Neural progenitor cell (in vitro differentiated cells): ENCODE measurements around the gene AJAP1. TPM values are rescaled to one million over a fixed set of nuclear protein-coding genes. Genes with fewer than 3 reads are reported as not detected.

Experiments used
- DNase-seq: peaks from one replicate; pipeline ENCODE4 v3.0.0-alpha.2; 2016; ENCODE audit warnings: low spot score
- H2AFZ ChIP-seq: fragments of 200-600 bp; sonication (generic); replicated peaks from 2 replicates; pipeline ENCODE4 v1.6.1; 2016; ENCODE audit warnings: antibody characterized with exemption
- H3F3A ChIP-seq: fragments of 200-600 bp; sonication (generic); 2 replicates; pipeline ENCODE4 v1.6.1; 2016; ENCODE audit warnings: antibody characterized with exemption, low read depth
- H3K27ac ChIP-seq: fragments of 200-600 bp; sonication (generic); 2 replicates; pipeline ENCODE4 v1.5.1; 2016; ENCODE audit warnings: mild to moderate bottlenecking
- H3K27me3 ChIP-seq: fragments of 200-600 bp; sonication (generic); 2 replicates; pipeline ENCODE4 v1.6.1; 2016; ENCODE audit warnings: mild to moderate bottlenecking, moderate library complexity
- H3K36me3 ChIP-seq: fragments of 200-600 bp; sonication (generic); 2 replicates; pipeline ENCODE4 v1.5.1; 2016
- H3K4me1 ChIP-seq: fragments of 200-600 bp; sonication (generic); 2 replicates; pipeline ENCODE4 v1.6.1; 2016; ENCODE audit warnings: mixed run types
- H3K4me2 ChIP-seq: fragments of 200-600 bp; sonication (generic); 2 replicates; pipeline ENCODE4 v1.6.1; 2016
- H3K4me3 ChIP-seq: fragments of 200-600 bp; sonication (generic); 2 replicates; pipeline ENCODE4 v1.5.1; 2016
- H3K79me2 ChIP-seq: fragments of 200-600 bp; sonication (generic); 2 replicates; pipeline ENCODE4 v1.6.1; 2016; ENCODE audit warnings: low read depth
- H3K9ac ChIP-seq: fragments of 200-600 bp; sonication (generic); 2 replicates; pipeline ENCODE4 v1.6.1; 2016
- H3K9me3 ChIP-seq: fragments of 200-600 bp; sonication (generic); 2 replicates; pipeline ENCODE4 v1.5.1; 2016; ENCODE audit warnings: low read depth
- H4K20me1 ChIP-seq: fragments of 200-600 bp; sonication (generic); 2 replicates; pipeline ENCODE4 v1.6.1; 2016; ENCODE audit warnings: low read depth
- H3K27ac Mint-ChIP-seq: 3 replicates; pipeline ENCODE4 v1.8.0; 2021; ENCODE audit warnings: mixed read lengths
- H3K27me3 Mint-ChIP-seq: 2 replicates; pipeline ENCODE4 v1.8.0; 2022; ENCODE audit warnings: low read depth, mild to moderate bottlenecking, inconsistent platforms, moderate library complexity, mixed read lengths; ENCODE audit not compliant: insufficient read depth
- H3K36me3 Mint-ChIP-seq: 3 replicates; pipeline ENCODE4 v1.8.0; 2021; ENCODE audit warnings: mixed read lengths
- H3K4me1 Mint-ChIP-seq: 3 replicates; pipeline ENCODE4 v1.8.0; 2021; ENCODE audit warnings: mixed read lengths
- H3K4me3 Mint-ChIP-seq: 3 replicates; pipeline ENCODE4 v1.8.0; 2021; ENCODE audit warnings: mild to moderate bottlenecking, moderate library complexity, mixed read lengths
- H3K9me3 Mint-ChIP-seq: 3 replicates; pipeline ENCODE4 v1.8.0; 2020; ENCODE audit warnings: mixed read lengths
- CTCF ChIP-seq: fragments of 200-600 bp; sonication (generic); IDR thresholded peaks from 2 replicates; pipeline ENCODE4 v1.5.1; 2017; ENCODE audit warnings: antibody characterized with exemption, mild to moderate bottlenecking
- EZH2 ChIP-seq: fragments of 200-600 bp; sonication (generic); IDR thresholded peaks from 2 replicates; pipeline ENCODE4 v1.6.1; 2017; ENCODE audit warnings: antibody characterized with exemption, mild to moderate bottlenecking, moderate library complexity
- EZH2phosphoT487 ChIP-seq: fragments of 200-600 bp; sonication (generic); IDR thresholded peaks from 2 replicates; pipeline ENCODE4 v1.6.1; 2017; ENCODE audit warnings: antibody characterized with exemption
- total RNA-seq: library from RNA; depleted of rRNA; stranded (reverse); fragments of >200 nt; gene quantifications from 2 replicates; pipeline ENCODE4 v1.2.3, GENCODE V29; 2015; ENCODE audit warnings: low replicate concordance

AJAP1 gene
- total RNA-seq, 1 donor from 2014 or later: 0.21 TPM

- Mint-ChIP-seq H3K9me3 (no peaks in the 10 kb centered on the region), H3K4me3 (no peak overlapping the region), H3K27ac (no peak overlapping the region), H3K36me3 (no peaks in the 10 kb centered on the region), H3K4me1 (peaks cover 13% of the 10 kb centered on the region), H3K27me3 (peaks cover 4% of the 10 kb centered on the region)
- Histone ChIP-seq H3K36me3 (no peaks in the 10 kb centered on the region), H3K9ac (no peak overlapping the region), H4K20me1 (no peaks in the 10 kb centered on the region), H3K4me3 (no peak overlapping the region), H3K79me2 (no peaks in the 10 kb centered on the region), H2AFZ (no peak overlapping the region), H3K27me3 (no peaks in the 10 kb centered on the region), H3K9me3 (no peaks in the 10 kb centered on the region), H3K4me2 (no peak overlapping the region), H3K27ac (no peak overlapping the region), H3F3A (no peaks in the 10 kb centered on the region), H3K4me1 (no peaks in the 10 kb centered on the region)
- no peak for DNase-seq
- no peak for TF ChIP-seq EZH2
- TF ChIP-seq EZH2phosphoT487: no peak
- no peak for TF ChIP-seq CTCF
These were observed 91.2 kb downstream of the AJAP1 start for GRCh38 chr1:4745560-4745959.

- Mint-ChIP-seq H3K27me3 (peaks cover 3% of the 10 kb centered on the region), H3K4me1 (peaks cover 21% of the 10 kb centered on the region), H3K36me3 (peaks cover 13% of the 10 kb centered on the region), H3K27ac (no peak overlapping the region), H3K9me3 (peaks cover 10% of the 10 kb centered on the region), H3K4me3 (no peak overlapping the region)
- H3F3A ChIP-seq: no peaks in the 10 kb centered on the region
- no peak overlapping the region for H3K9ac ChIP-seq
- no peaks in the 10 kb centered on the region for H3K27me3 ChIP-seq
- H3K36me3 ChIP-seq: no peaks in the 10 kb centered on the region
- no peak overlapping the region for H2AFZ ChIP-seq
- H3K4me3 ChIP-seq: no peak overlapping the region
- H3K4me1 ChIP-seq: no peaks in the 10 kb centered on the region
- H3K4me2 ChIP-seq: no peak overlapping the region
- H3K9me3 ChIP-seq: no peaks in the 10 kb centered on the region
- no peaks in the 10 kb centered on the region for H4K20me1 ChIP-seq
- H3K27ac ChIP-seq: no peak overlapping the region
- H3K79me2 ChIP-seq: no peaks in the 10 kb centered on the region
- no peak for DNase-seq
- TF ChIP-seq EZH2 (no peak), EZH2phosphoT487 (no peak), CTCF (no peak)
These were observed 95.0 kb downstream of the AJAP1 start for GRCh38 chr1:4749406-4749805.

GRCh38 chr1:4750177-4750576 is 95.8 kb downstream of the AJAP1 start:
- Histone ChIP-seq H3K4me3 (no peak overlapping the region), H3K4me1 (peaks cover 4% of the 10 kb centered on the region), H3F3A (no peaks in the 10 kb centered on the region), H3K9me3 (no peaks in the 10 kb centered on the region), H4K20me1 (no peaks in the 10 kb centered on the region), H3K9ac (no peak overlapping the region), H2AFZ (no peak overlapping the region), H3K79me2 (no peaks in the 10 kb centered on the region), H3K27me3 (no peaks in the 10 kb centered on the region), H3K36me3 (no peaks in the 10 kb centered on the region), H3K4me2 (no peak overlapping the region), H3K27ac (no peak overlapping the region)
- Mint-ChIP-seq H3K4me1 (peaks cover 20% of the 10 kb centered on the region), H3K27me3 (peaks cover 3% of the 10 kb centered on the region), H3K4me3 (no peak overlapping the region), H3K27ac (no peak overlapping the region), H3K36me3 (peaks cover 13% of the 10 kb centered on the region), H3K9me3 (peaks cover 11% of the 10 kb centered on the region)
- DNase-seq: no peak
- TF ChIP-seq CTCF (no peak), EZH2 (no peak), EZH2phosphoT487 (no peak)
